Activated CD4-positive, CD25-positive, alpha-beta regulatory T cell treated with anti-CD3 and anti-CD28 coated beads, Interleukin-2, amount 50 U/mL, for 72 hours (primary cell): ENCODE data around the gene STRN4.
A peak's percentile ranks its signal among the peaks of the same experiment; 100 is the strongest.
"Not testable (repeated sequence)": the region's sequence is repeated elsewhere in the genome, so short reads cannot be mapped to it uniquely, and the experiment has no call there.

Experiments used
- DNase-seq: peaks from one replicate; pipeline ENCODE4 v3.0.0; 2021

STRN4 gene, protein sequence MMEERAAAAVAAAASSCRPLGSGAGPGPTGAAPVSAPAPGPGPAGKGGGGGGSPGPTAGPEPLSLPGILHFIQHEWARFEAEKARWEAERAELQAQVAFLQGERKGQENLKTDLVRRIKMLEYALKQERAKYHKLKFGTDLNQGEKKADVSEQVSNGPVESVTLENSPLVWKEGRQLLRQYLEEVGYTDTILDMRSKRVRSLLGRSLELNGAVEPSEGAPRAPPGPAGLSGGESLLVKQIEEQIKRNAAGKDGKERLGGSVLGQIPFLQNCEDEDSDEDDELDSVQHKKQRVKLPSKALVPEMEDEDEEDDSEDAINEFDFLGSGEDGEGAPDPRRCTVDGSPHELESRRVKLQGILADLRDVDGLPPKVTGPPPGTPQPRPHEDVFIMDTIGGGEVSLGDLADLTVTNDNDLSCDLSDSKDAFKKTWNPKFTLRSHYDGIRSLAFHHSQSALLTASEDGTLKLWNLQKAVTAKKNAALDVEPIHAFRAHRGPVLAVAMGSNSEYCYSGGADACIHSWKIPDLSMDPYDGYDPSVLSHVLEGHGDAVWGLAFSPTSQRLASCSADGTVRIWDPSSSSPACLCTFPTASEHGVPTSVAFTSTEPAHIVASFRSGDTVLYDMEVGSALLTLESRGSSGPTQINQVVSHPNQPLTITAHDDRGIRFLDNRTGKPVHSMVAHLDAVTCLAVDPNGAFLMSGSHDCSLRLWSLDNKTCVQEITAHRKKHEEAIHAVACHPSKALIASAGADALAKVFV

DNA sequence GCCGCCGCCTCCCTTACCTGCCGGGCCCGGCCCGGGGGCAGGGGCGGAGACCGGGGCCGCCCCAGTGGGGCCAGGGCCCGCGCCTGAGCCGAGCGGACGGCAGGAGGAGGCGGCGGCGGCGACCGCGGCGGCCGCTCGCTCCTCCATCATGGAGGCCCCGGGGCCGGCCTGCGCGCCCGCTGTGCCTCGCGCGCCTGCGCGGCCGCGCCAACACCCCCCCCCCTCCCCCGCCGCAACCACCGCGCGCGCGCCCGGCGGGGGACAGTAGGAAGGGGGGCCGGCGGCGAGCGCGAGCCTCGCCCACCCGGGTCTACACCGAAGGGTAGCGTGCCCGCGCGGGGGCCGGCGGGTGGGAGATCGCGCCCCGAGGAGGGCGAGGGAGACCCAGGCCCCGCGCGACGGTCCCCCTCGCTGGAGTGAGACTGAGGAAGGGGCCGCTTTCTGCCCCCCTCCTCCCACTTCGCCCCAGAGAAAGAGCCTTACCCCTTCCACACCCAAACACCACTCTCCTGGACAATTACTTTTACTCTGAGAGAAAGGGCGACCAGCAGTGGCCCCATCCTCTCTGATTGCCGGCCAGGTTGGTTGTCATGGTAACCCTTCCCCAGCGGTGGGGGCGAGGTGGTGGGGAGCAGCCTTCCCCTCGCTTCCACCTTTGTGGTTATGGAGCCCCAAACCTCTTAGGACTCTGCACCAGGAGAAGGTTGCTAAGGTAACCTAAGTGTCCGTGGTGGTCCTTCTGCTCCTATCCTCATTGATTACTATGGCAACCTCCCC, at the start of gene STRN4:
TSS of gene STRN4 (minus strand) at position 170 of the 777 bp plus-strand sequence. CDS start at position 150, 20 bp downstream.
- peak; percentile 59 for DNase-seq

DNA sequence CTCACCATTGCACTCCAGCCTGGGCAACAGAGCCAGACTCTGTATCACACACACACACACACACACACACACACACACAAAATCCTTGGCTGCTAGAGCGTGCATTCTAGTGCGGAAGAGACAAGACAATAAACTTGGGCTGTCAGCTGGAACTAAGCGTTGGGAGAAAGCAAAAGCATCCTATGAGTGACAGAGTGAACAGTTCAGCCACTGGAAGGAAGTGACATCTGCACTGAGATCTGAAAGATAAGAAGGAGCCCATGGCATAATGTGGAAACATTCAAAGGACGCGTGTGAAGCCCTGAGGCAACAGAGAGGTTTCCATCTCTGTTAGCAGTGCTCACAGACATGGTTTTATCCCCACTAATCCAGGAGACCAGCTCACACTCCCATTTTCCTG, 45.7 kb upstream of the STRN4 start:
- DNase-seq, result no peak

DNA sequence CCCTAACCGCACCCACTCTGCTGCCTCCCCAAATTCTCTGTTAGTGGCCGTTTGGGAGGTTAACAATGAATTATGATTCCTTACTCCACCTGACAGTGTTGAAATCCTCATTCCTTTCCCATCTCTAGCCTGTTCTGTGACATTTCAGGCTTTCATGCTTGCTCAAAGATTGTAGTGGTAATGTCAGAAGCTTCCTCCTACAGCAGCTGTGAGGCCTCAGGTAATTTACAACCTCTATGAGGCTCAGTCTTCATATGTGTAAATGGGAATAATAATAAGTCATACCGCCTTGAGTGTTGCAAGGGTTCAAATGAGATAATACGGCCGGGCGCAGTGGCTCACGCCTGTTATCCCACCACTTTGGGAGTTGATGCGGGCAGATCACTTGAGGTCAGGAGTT, 43.1 kb upstream of the STRN4 start:
- DNase-seq, result no peak

DNA sequence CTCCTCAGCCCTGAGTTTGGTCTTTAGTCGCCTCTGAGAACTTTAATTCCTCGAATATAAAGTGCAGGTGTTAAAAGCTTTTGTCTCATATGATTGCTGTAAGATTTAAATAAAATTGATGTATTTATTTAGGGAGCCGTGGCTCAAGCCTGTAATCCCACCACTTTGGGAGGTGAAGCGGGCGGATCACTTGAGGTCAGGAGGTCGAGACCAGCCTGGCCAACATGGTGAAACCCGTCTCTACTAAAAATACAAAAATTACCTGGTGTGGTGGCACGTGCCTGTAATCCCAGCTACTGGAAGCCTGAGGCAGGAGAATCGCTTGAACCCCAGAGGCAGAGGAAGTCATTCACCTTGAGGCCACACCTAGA, 42.7 kb upstream of the STRN4 start:
- DNase-seq, result no peak

DNA sequence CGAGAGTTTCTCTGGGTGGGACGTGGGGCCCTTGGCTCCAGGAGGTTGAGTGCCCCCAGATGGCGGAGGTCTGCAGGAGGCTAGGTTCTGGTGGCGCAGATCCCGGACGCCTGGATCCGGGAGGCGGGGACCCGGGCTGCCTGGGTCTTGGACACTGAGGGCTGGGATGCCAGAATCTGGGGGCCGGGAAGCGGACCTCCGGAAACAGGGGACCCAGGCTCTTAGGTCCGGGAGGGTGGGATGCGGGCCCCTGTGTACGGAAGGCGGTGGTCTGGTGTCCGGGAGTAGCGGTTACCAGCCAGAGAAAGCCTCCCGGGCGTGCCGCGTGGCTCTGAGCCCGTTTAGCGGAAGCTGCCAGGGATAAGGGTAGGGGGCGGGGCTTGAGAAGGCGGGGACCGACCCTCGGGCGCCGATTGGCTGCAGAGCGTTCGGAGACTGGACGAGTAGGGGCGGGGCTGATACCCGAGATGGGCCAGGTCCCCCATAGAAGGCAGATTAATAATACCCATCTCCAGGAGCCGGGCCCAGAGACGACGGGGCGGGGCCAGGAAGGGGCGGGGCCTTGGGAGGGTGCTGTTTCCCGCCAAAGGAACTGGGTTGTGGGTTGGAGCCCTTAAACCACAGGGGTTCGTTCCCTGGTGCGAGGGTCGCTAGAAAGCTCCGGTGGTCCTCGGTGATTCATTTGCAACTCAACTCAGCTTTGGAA, 42.2 kb upstream of the STRN4 start, which contains the start of gene SLC1A5:
TSS of gene SLC1A5 (minus strand) at position 333 of the 706 bp plus-strand sequence. CDS start 629 bp downstream, outside the sequence.
- peak; percentile 99 for DNase-seq

DNA sequence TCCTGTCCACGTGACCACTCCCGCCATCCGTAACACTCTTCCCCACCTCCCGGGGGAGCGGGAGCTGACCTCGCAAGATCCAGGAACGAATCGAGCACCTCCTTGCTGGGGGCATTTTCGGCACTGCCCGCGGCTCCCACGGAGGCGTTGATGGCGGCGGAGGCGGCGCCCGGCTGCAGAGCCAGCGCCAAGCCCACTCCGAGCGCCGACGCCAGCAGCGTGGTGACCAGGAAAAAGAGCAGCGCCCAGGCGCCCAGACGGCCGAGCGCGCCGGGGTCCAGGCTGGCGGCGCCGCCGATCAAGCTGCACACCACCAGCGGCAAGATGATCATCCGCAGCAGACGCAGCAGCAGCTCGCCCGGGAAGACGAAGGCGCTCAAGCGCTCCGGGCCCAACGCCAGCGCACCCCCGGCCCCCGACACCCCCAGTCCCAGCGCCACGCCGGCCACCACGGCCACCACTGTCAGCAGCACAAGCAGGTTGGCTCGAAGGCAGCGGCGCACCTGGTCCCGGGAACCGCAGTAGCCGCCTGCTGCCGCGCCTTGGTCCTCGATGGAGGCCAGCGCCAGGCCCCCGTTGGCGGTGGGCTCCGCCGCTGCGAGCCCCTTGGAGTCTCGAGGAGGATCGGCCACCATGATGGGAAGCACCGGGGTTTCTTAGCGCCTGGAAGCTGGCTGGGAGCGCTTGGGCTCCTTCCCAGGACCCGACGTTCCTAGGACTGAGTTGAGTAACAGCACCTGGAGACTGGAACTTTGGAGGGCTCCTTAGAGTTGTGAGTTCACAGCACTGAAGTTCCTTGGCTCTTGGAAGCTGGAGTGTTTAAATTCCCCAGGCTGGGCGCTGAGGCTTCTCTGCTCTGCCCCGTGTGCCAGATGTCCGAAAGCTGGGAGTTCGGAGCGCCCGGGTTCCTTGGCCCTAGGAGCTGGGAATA, 41.3 kb upstream of the STRN4 start:
- peak; percentile 59 for DNase-seq

DNA sequence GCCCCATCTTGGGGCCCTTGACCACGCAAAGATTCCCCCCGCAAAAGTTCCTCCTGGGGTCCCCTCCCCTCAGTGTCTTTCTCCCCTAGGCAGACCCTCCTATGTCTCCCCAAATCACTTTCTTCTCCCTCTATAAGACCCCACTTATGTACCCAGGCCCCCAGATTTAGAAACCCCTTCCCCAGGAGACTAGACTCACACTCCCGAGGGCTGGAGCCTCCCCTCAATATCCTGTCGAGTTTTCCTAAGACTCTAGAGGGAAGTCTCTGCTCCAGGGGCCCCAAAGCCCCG, 40.7 kb upstream of the STRN4 start:
- no peak for DNase-seq

DNA sequence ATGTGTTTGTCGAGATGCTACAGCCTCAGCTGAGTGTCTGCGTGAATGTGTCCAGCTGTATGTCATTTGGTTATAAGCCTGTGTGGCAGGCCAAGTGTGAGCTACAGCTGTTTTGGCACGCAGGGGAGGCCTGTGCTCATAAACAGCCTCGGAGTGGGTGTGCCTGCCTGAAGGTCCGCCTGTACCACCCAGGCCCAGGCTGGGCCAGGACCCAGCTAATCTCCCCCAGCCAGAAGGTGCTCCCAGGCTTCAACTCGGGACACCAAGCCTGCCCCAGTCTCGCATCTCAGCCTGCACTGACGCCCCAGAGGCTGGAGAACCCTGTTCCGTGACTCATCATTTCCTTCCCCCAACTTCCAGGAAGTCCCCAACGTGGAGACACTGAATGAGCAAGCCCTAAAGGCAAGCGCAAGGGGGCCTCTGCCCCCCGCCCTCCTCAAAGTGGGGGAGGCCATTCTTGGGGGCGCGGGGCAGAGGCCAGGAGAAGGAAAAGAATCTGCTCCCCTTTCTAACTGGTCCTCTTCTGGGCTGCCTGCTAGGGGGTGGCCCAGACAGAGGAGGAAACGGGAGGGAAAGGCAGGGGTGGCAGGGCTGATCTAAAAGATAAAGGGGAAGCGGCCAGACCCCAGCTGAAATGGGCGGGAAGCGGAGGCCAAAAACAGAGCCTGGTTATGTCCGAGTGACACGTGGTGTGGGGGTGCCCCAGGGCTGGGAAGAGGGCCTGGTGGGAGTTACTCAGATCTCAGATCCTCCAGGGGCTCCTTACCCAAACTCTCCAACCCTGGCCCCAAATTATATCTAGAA, 40.2 kb upstream of the STRN4 start:
- peak; percentile 70 for DNase-seq

DNA sequence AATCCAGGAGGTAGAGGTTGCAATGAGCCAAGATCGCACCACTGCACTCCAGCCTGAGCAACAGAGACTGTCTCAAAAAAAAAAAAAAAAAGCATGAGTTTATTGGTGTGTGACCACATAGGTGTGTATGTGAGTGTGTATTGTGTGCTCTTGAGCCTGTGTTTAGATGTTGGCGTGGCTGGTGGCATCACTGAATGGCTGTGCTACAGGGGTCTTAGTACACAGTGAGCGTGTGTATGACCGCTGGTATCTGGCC, 39.7 kb upstream of the STRN4 start:
- DNase-seq, result no peak

DNA sequence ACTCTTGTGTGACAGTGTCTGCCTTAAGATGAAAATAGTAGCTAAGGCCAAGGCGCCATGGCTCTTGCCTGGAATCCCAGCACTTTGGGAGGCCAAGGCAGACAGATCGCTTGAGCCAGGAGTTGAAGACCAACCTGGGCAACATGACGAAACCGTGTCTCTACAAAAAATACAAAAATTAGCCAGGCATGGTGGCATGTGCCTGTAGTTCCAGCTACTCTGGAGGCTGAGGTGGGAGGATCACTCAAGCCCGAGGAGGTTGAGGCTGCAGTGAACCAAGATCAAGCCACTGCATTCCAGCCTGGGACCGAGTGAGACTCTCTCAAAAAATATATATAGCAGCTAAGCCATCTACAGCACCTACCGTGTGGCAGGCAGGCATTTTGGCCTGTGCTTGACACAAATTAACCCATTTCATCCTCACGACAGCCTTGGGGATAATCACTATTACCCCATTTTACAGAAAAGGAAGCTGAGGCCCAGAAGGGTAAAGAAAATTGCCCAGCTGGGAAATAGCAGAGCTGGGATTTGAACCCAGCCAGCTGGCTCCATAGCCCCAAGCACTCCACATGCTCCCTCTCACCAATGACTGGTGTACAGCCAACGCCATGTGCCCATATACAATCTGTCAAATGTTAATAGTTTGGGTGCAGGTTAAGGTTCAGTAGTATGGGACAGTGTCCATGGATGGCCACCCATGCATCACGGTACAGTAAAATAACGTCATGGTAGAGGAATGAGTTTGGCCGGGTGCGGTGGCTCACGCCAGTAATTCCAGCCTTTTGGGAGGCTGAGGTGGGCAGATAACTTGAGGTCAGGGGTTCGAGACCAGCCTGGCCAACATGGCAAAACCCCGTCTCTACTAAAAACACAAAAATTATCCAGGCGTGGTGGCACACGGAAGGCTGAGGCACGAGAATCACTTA, 39.1 kb upstream of the STRN4 start:
- DNase-seq, result no peak

DNA sequence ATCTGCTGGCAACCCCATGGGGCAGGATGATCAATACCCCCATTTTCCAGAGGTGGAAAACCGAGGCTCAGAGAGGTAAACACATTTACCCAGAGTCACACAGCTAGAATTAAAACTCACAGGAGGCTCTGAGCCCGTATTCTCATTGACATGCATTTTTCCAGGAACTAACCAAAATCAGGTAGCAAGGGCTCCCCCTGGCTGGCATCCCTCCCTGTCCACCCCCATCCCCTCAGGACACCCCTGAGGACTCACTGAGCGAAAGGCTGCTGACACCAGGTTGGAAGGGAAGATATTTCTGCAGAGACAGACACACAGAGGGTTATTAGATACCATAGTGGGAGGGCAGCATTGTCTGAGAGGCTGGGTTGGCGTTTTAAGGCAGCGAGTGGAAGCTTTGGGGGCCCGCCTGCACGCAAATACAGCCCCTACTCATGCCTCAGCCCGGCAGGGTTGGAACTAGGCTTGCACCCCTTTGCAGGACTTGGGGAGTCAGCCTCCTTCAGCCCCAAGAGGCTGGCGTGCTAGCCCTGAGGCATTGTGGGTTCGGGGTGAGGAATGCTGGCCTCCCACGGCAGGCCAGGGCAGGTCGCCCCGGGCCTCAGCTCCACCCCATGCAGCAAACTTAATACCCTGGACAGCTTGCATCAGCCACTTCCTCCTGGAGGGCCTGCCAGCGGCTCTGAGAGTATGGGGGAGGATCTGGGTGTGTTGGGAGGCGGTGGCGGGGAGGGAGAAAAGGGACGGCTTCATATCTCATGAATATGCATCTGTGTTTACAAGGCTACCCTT, 38.2 kb upstream of the STRN4 start:
- DNase-seq, result peak; percentile 56

DNA sequence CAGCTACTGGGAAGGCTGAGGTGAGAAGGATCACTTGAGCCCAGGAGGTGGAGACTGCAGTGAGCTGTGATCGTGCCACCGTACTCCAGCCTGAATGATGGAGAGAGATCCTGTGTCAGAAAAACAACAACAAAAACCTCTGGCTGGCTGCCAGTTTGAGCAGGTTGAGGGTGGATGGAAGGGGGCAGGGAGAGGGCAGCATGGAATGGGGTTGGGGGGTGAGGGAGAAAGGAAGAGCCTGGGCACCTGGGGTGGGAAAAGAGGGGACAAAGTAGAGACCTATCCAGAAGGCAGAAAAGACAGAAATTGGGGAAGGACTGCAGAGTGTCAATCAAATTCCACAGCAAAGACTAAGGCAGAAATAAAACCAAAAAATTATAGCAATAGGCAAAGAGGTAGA, 37.4 kb upstream of the STRN4 start:
- DNase-seq, result no peak

DNA sequence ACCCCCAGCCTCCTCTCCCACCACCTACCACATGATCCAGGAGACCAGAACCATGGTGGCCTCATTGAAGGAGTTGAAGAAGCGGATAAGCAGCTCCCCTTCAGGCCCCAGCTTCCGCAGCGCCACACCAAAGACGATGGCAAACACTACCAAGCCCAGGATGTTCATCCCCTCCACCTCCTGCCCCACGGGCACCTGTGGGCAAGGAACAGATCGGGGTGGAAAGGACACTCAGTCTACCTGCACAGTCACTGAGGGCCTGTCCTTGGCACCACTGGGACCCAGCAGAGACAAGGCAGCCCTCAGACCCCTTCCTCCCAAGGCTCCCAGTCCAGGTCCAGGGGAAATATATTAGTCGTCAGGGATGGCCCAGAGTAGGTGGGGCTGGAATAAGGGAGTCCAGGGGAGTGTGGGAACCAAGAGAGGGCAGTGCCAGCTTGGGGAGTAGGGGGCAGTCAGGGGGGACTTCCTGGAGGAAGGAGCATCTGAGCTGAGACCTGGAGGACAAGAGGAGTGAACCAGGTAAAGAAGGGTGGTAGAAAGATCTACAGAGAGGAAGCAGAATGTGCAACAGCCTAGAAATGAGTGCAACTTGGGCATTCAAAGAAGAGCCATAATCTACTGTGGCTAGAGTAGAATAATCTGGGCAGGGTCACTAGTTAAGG, 36.2 kb upstream of the STRN4 start:
- DNase-seq, result no peak

DNA sequence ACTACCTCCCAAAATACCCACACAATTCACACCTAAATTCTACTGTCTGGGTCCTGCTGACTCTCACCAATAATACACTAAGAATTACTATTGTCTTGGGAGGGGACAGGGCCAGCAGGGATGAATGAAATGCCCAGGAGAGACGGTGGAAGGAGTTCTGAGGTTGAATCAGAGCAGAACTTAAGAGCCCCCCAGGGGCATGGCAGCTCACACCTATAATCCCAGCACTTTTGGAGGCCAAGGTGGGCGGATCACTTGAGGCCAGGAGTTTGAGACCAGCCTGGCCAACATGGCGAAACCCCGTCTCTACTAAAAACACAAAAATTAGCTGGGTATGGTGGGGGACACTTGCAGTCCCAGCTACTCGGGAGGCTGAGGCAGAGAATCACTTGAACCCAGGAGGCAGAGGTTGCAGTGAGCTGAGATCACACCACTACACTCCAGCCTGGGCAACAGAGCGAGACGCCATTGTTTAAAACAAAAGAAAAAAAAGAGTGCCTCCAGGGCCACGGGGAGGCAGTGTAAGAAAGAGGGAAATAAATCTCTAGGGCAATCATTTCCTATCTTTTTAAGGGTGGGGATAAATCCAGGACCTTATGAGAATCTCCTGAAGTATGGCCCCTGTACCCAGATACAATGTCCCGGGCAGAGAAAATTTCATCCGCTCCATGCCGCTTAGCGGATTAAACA, 31.9 kb upstream of the STRN4 start:
- not testable (repeated sequence) for DNase-seq

DNA sequence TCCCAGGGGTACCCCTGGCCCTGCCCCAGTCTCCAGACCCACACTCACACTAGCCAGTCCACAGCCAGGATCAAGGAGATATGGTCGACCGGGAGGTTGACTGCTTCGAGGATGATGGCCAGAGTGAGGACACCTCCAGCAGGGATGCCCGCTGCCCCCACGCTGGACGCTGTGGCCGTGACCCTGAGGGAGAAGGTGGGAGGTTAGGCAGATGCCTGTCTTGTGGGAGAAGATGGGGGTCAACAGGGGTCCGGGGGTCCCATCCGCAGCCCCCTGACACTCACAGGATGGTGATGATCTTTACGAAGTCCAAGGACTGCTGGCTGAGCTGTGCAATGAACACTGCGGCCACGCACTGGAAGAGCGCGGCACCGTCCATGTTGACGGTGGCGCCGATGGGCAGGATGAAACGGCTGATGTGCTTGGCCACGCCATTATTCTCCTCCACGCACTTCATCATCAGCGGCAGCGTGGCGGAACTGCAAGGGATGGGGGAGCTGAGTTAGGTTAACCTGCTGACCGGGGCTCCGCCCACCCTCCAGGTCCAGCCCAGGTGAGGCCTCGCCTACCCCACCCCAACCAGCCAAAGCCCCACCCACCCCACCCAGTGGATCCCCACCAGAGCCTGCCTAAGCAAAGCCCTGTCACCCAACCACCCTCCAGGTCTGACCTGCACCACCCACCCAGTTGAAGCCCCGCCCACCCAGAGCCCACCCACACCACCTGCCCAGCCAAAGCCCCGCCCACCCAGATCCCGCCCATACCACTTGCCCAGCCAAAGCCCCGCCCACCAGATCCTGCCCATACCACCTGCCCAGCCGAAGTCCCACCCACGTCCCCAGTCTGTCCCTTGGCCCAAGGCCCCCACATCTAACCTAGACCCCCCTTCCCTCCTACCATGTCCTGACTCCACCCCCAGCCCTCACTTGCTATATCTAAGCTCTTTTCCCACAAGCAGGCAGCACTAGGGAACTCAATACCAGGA, 31.0 kb upstream of the STRN4 start:
- no peak for DNase-seq

DNA sequence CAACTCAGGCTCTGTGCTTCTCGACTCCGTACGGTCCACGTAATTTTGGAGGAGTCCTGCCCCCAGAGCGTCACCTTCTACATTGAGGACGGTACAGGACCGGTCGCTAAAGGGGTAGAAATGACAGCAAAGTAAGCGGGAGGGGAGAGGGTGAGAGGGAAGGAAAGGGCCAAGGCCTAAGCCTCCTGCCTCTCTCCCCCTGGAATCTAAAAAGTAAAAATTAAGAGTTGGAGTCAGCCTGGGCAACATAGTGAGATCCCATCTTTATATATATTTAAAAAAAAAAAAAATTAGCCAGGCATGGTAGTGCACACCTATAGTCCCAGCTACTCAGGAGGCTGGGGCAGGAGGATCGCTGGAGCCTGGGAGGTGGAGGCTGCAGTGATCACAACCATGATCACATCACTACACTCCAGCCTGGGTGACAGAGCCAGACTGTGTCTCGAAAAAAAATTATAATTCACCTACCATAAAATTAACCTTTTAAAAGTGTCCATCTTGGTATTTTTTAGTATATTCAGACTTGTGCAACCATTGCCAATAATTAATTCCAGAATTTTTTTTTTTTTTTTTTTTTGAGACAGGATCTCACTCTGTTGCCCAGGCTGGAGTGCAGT, 29.5 kb upstream of the STRN4 start:
- DNase-seq, result no peak
